GM06990 (cell line): ENCODE results near the gene DPP10.

Experiments
- DNase-seq: peaks from one replicate; pipeline ENCODE4 v3.0.0-alpha.2; 2011; ENCODE audit not compliant: insufficient read length; ENCODE audit errors: extremely low read depth
- H3K27me3 ChIP-seq: replicated peaks from 2 replicates; pipeline ENCODE4 v1.6.0; 2011; ENCODE audit warnings: low read length; ENCODE audit not compliant: control insufficient read depth, insufficient read depth
- H3K36me3 ChIP-seq: 2 replicates; pipeline ENCODE4 v1.5.1; 2011; ENCODE audit warnings: low read length; ENCODE audit not compliant: control insufficient read depth, insufficient read depth
- H3K4me3 ChIP-seq: replicated peaks from 2 replicates; pipeline ENCODE4 v1.5.1; 2011; ENCODE audit warnings: low read depth, mild to moderate bottlenecking, control low read depth, low read length
- CTCF ChIP-seq: IDR thresholded peaks from 2 replicates; pipeline ENCODE4 v1.5.1; 2011; ENCODE audit warnings: low read length, control low read depth, mild to moderate bottlenecking, inconsistent platforms; ENCODE audit not compliant: insufficient read depth, poor library complexity, severe bottlenecking

DPP10 gene

GRCh38 chr2:114683251-114683650 is 240.8 kb downstream of the DPP10 start:
- Histone ChIP-seq H3K27me3 (no peaks in the 10 kb centered on the region), H3K36me3 (no peaks in the 10 kb centered on the region), H3K4me3 (no peak overlapping the region)
- no peak for DNase-seq
- no peak for TF ChIP-seq CTCF

DNA sequence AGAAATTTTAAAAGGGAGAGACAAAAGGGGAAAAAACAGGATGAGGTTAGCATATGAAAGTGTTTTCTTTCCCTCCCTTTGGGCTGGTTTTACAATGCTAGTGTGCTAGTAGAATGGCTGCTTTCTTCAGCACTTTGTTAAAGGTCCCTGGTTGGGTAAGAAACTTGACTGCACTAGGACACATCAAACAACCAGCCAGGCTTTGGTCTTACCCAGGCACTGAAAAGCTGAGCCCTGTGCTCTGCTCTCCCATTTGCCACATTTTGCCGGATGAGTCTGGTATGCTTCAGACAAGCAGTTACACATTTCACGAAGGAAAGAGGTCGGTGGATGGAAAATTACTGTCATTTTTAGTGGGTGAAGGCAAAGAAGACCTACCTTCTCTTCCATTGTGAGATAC is 242.0 kb downstream of the DPP10 start:
- Histone ChIP-seq H3K4me3 (no peak overlapping the region), H3K27me3 (no peaks in the 10 kb centered on the region), H3K36me3 (no peaks in the 10 kb centered on the region)
- no peak for DNase-seq
- TF ChIP-seq CTCF = no peak

DNA sequence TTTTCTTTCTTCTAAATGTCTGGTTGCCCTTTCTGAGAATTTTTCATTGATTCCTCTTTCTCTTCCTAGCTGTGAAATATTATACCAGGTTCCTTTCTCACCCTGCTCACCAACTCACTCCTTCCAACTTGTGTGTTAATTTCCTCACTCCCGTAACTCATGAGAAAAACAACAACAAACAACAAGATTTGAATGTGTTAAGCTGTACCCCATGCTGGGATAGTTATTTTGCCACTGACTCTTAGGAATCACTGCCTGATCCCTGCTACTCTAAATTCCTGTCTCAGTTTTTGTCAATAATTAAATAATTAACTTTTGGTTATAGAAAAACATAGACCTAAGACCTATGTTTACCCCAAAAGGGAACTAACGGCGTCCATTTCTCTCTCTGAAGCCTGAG is 242.7 kb downstream of the DPP10 start:
- H3K27me3 ChIP-seq = no peaks in the 10 kb centered on the region
- no peak for DNase-seq
- H3K4me3 ChIP-seq = no peak overlapping the region
- no peak for TF ChIP-seq CTCF
- no peaks in the 10 kb centered on the region for H3K36me3 ChIP-seq

GRCh38 chr2:114688241-114688640 is 245.8 kb downstream of the DPP10 start:
- no peak for DNase-seq
- Histone ChIP-seq H3K36me3 (no peaks in the 10 kb centered on the region), H3K4me3 (no peak overlapping the region), H3K27me3 (no peaks in the 10 kb centered on the region)
- TF ChIP-seq CTCF = no peak

- no peak for TF ChIP-seq CTCF
- Histone ChIP-seq H3K27me3 (no peaks in the 10 kb centered on the region), H3K4me3 (no peak overlapping the region), H3K36me3 (no peaks in the 10 kb centered on the region)
- DNase-seq = no peak
These were observed 256.1 kb downstream of the DPP10 start for GRCh38 chr2:114698520-114698919.

GRCh38 chr2:114699423-114699944 is 257.0 kb downstream of the DPP10 start:
- no peak for DNase-seq
- no peaks in the 10 kb centered on the region for H3K27me3 ChIP-seq
- no peak for TF ChIP-seq CTCF
- no peak overlapping the region for H3K4me3 ChIP-seq
- H3K36me3 ChIP-seq = no peaks in the 10 kb centered on the region
